H9 (cell line): ENCODE results near the gene NUP160. TPM values are rescaled to one million over a fixed set of nuclear protein-coding genes. Genes with fewer than 3 reads are reported as not detected.

Source experiments
- DNase-seq: peaks from one replicate; pipeline ENCODE4 v3.0.0-alpha.2; 2017
- H2AFZ ChIP-seq: one replicate; pipeline ENCODE4 v1.6.1; 2013; ENCODE audit warnings: mild to moderate bottlenecking, low read length, control low read depth, moderate library complexity
- H2AK5ac ChIP-seq: 2 replicates; pipeline ENCODE4 v1.6.1; 2013; ENCODE audit warnings: low read length, control low read depth, mixed read lengths; ENCODE audit not compliant: insufficient read length
- H2BK120ac ChIP-seq: one replicate; pipeline ENCODE4 v1.6.1; 2013; ENCODE audit warnings: low read depth, mild to moderate bottlenecking, low read length, control low read depth, inconsistent platforms; ENCODE audit not compliant: poor library complexity, severe bottlenecking
- H2BK12ac ChIP-seq: 2 replicates; pipeline ENCODE4 v1.6.1; 2013; ENCODE audit warnings: low read length, control low read depth, mixed read lengths, low read depth; ENCODE audit not compliant: insufficient read length
- H2BK15ac ChIP-seq: 2 replicates; pipeline ENCODE4 v1.6.1; 2013; ENCODE audit warnings: low read depth, low read length, control low read depth
- H2BK20ac ChIP-seq: one replicate; pipeline ENCODE4 v1.6.1; 2013; ENCODE audit warnings: low read depth, mild to moderate bottlenecking, low read length, control low read depth, inconsistent platforms; ENCODE audit not compliant: poor library complexity, severe bottlenecking
- H2BK5ac ChIP-seq: 2 replicates; pipeline ENCODE4 v1.6.1; 2013; ENCODE audit warnings: low read length, control low read depth, mixed read lengths; ENCODE audit not compliant: insufficient read length
- H3K14ac ChIP-seq: 2 replicates; pipeline ENCODE4 v1.6.1; 2013; ENCODE audit warnings: low read length, control low read depth; ENCODE audit not compliant: insufficient read depth
- H3K18ac ChIP-seq: 2 replicates; pipeline ENCODE4 v1.6.1; 2013; ENCODE audit warnings: low read depth, mild to moderate bottlenecking, mixed read lengths, low read length, control low read depth; ENCODE audit not compliant: insufficient read length
- H3K23ac ChIP-seq: 2 replicates; pipeline ENCODE4 v1.6.1; 2013; ENCODE audit warnings: low read length, control low read depth, mixed read lengths, low read depth; ENCODE audit not compliant: insufficient read length
- H3K23me2 ChIP-seq: 2 replicates; pipeline ENCODE4 v1.6.1; 2013; ENCODE audit warnings: low read depth, mild to moderate bottlenecking, mixed read lengths, low read length, control low read depth; ENCODE audit not compliant: insufficient read length, poor library complexity, severe bottlenecking
- H3K27ac ChIP-seq: 2 replicates; pipeline ENCODE4 v1.5.1; 2013; ENCODE audit warnings: low read length, control low read depth, mixed read lengths, low read depth; ENCODE audit not compliant: insufficient read length
- H3K27me3 ChIP-seq: 2 replicates; pipeline ENCODE4 v1.6.1; 2013; ENCODE audit warnings: low read length, control low read depth, inconsistent platforms; ENCODE audit not compliant: insufficient read depth
- H3K4ac ChIP-seq: 2 replicates; pipeline ENCODE4 v1.6.1; 2013; ENCODE audit warnings: low read depth, mild to moderate bottlenecking, control low read depth, inconsistent platforms, low read length, moderate library complexity
- H3K4me1 ChIP-seq: 2 replicates; pipeline ENCODE4 v1.6.1; 2013; ENCODE audit warnings: low read length, control low read depth, inconsistent platforms; ENCODE audit not compliant: insufficient read depth
- H3K4me2 ChIP-seq: 2 replicates; pipeline ENCODE4 v1.6.1; 2013; ENCODE audit warnings: low read length, control low read depth, mixed read lengths; ENCODE audit not compliant: insufficient read length, insufficient read depth
- H3K56ac ChIP-seq: 2 replicates; pipeline ENCODE4 v1.6.1; 2013; ENCODE audit warnings: low read depth, mild to moderate bottlenecking, mixed read lengths, low read length, control low read depth; ENCODE audit not compliant: insufficient read length
- H3K79me1 ChIP-seq: 2 replicates; pipeline ENCODE4 v1.6.1; 2013; ENCODE audit warnings: low read depth, mild to moderate bottlenecking, moderate library complexity, low read length, control low read depth, inconsistent platforms; ENCODE audit not compliant: insufficient read depth, poor library complexity, severe bottlenecking
- H3K79me2 ChIP-seq: 2 replicates; pipeline ENCODE4 v1.6.1; 2013; ENCODE audit warnings: low read length, control low read depth, inconsistent platforms; ENCODE audit not compliant: insufficient read depth
- H3K9ac ChIP-seq: 2 replicates; pipeline ENCODE4 v1.6.1; 2013; ENCODE audit warnings: low read length, control low read depth, mixed read lengths; ENCODE audit not compliant: insufficient read length; ENCODE audit errors: extremely low read depth
- H3K9me3 ChIP-seq: one replicate; pipeline ENCODE4 v1.6.1; 2013; ENCODE audit warnings: low read depth, low read length, inconsistent platforms; ENCODE audit not compliant: control insufficient read depth
- H3T11ph ChIP-seq: one replicate; pipeline ENCODE4 v1.6.1; 2013; ENCODE audit warnings: mild to moderate bottlenecking, low read length, control low read depth, inconsistent platforms
- H4K20me1 ChIP-seq: one replicate; pipeline ENCODE4 v1.6.1; 2013; ENCODE audit not compliant: control insufficient read depth, insufficient read length, insufficient read depth
- H4K5ac ChIP-seq: 2 replicates; pipeline ENCODE4 v1.6.1; 2013; ENCODE audit warnings: low read depth, mild to moderate bottlenecking, mixed read lengths, low read length, control low read depth; ENCODE audit not compliant: insufficient read length
- H4K8ac ChIP-seq: replicated peaks from 2 replicates; pipeline ENCODE4 v1.6.1; 2013; ENCODE audit warnings: low read length, control low read depth, mixed read lengths, low read depth; ENCODE audit not compliant: insufficient read length
- H4K91ac ChIP-seq: 2 replicates; pipeline ENCODE4 v1.6.1; 2013; ENCODE audit warnings: low read depth, mild to moderate bottlenecking, moderate library complexity, mixed read lengths, low read length, control low read depth; ENCODE audit not compliant: insufficient read length
- H3K27ac Mint-ChIP-seq, 3 experiments: 2 replicates in 2 of 3; 3 replicates in 1 of 3; pipeline ENCODE4 v1.8.0; 2020 to 2021; ENCODE audit warnings: mixed read lengths in 3 of 3, mild to moderate bottlenecking in 1 of 3, moderate library complexity in 1 of 3
- H3K27me3 Mint-ChIP-seq: 2 replicates; pipeline ENCODE4 v1.8.0; 2021; ENCODE audit warnings: low read depth, mild to moderate bottlenecking, moderate library complexity, mixed read lengths
- H3K36me3 Mint-ChIP-seq, 3 experiments: 2 replicates in 2 of 3; 3 replicates in 1 of 3; pipeline ENCODE4 v1.8.0; 2020 to 2021; ENCODE audit warnings: low read depth in 3 of 3, mixed read lengths in 3 of 3; ENCODE audit not compliant: insufficient read depth in 1 of 3
- H3K4me1 Mint-ChIP-seq, 2 experiments: 2 replicates each; pipeline ENCODE4 v1.8.0; 2020; ENCODE audit warnings: mixed read lengths in 2 of 2
- H3K4me3 Mint-ChIP-seq, 2 experiments: 2 replicates in 1 of 2; 3 replicates in 1 of 2; pipeline ENCODE4 v1.8.0; 2020 to 2021; ENCODE audit warnings: mild to moderate bottlenecking in 2 of 2, mixed read lengths in 2 of 2, moderate library complexity in 1 of 2
- H3K9me3 Mint-ChIP-seq, 2 experiments: 2 replicates in 1 of 2; 3 replicates in 1 of 2; pipeline ENCODE4 v1.8.0; 2020; ENCODE audit warnings: mild to moderate bottlenecking in 2 of 2, mixed read lengths in 2 of 2, moderate library complexity in 1 of 2
- CTCF ChIP-seq: fragments of 200-600 bp; sonication (generic); conservative IDR thresholded peaks from 3 replicates; pipeline ENCODE4 v1.8.0; 2021; ENCODE audit warnings: antibody characterized with exemption, mild to moderate bottlenecking
- WGBS: extraction: QIAGEN DNeasy Blood & Tissue Kit; methylation state at CpG from one replicate; pipeline ENCODE4 v1.1.7; 2013; ENCODE audit warnings: missing lambda C conversion rate, low lambda C conversion rate, mixed read lengths; ENCODE audit not compliant: insufficient read length; ENCODE audit errors: extremely low coverage; 5-methylcytosine and 5-hydroxymethylcytosine counted together
- total RNA-seq: library from RNA; stranded (reverse); gene quantifications from 2 replicates; pipeline ENCODE4 v1.2.1, GENCODE V29; 2021

NUP160 gene
- total RNA-seq, 1 experiment from 2014 or later, result 86.1 TPM

- no peaks in the 10 kb centered on the region for H3K79me1 ChIP-seq
- no peak overlapping the region for H4K91ac ChIP-seq
- Mint-ChIP-seq H3K4me1 (no peaks in the 10 kb centered on the region), H3K9me3 (no peaks in the 10 kb centered on the region), H3K27ac (no peak overlapping the region), H3K36me3 (peaks cover 57 to 97% (median 85%) of the 10 kb centered on the region in 3 experiments), H3K4me3 (no peak overlapping the region), H3K27me3 (no peaks in the 10 kb centered on the region)
- no peak for TF ChIP-seq CTCF
- no peak overlapping the region for H2BK20ac ChIP-seq
- no CpG with 5 or more reads among the region's 10 CpGs for whole genome bisulfite sequencing
- H3K56ac ChIP-seq, result no peak overlapping the region
- no peak overlapping the region for H3K4ac ChIP-seq
- no peak overlapping the region for H3K9ac ChIP-seq
- H3K27me3 ChIP-seq, result no peaks in the 10 kb centered on the region
- H4K5ac ChIP-seq, result no peak overlapping the region
- no peak overlapping the region for H3K23ac ChIP-seq
- H3T11ph ChIP-seq, result no peak overlapping the region
- DNase-seq, result no peak
- H3K79me2 ChIP-seq, result no peaks in the 10 kb centered on the region
- H3K27ac ChIP-seq, result no peak overlapping the region
- no peaks in the 10 kb centered on the region for H3K9me3 ChIP-seq
- no peaks in the 10 kb centered on the region for H3K23me2 ChIP-seq
- H3K4me1 ChIP-seq, result no peaks in the 10 kb centered on the region
- H4K8ac ChIP-seq, result no peak overlapping the region
- no peak overlapping the region for H3K4me2 ChIP-seq
- no peak overlapping the region for H2BK12ac ChIP-seq
- no peak overlapping the region for H3K14ac ChIP-seq
- H2AFZ ChIP-seq, result no peak overlapping the region
- no peak overlapping the region for H2BK120ac ChIP-seq
- no peak overlapping the region for H2AK5ac ChIP-seq
- H4K20me1 ChIP-seq, result no peaks in the 10 kb centered on the region
- H2BK5ac ChIP-seq, result no peak overlapping the region
- no peak overlapping the region for H3K18ac ChIP-seq
- no peak overlapping the region for H2BK15ac ChIP-seq
These were observed 115.9 kb downstream of the NUP160 start for GRCh38 chr11:47732271-47732670.
